GM12801 (cell line): ENCODE data around the gene WNK4.

ENCODE experiments used
- TF ChIP-seq, protein P1 (sequence below): IDR thresholded peaks from one replicate; pipeline ENCODE4 v1.5.1; 2011; ENCODE audit warnings: control low read depth; ENCODE audit not compliant: insufficient read length; ENCODE audit errors: extremely low read depth

WNK4 gene

DNA sequence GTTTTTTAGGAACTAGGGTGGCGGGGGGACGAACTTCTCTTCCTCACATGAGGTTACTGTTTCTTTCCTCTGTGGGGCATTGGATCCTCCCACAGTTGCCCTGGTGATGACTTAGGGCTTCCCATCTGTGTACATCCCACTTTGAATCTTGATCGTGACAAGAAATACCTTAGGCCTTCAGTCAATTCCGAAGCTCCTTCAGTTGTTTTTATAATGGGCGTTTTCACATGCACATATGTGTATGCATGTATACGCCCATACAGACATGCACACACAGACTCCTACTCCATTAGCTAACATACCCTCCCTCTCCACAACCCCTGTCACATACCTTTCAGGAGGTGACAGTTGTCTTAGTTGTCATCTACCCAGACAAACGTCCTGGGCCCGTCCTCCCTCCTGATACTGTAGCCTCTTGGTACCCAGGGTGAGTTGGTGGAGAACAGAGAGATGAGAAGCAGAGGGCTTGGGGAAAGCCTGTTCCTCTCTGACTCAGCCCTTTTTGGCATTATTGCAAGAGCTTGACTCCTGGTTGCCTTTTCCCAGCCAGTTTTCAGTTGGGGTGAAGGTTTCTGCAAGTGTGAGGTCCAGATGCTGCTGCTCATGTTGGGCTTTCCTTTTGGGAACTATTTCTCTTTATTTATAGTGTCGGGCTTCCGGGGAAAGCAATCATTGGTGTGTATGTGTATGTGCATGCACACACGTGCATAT is 61.7 kb downstream of the WNK4 start:
- TF ChIP-seq, protein P1, sequence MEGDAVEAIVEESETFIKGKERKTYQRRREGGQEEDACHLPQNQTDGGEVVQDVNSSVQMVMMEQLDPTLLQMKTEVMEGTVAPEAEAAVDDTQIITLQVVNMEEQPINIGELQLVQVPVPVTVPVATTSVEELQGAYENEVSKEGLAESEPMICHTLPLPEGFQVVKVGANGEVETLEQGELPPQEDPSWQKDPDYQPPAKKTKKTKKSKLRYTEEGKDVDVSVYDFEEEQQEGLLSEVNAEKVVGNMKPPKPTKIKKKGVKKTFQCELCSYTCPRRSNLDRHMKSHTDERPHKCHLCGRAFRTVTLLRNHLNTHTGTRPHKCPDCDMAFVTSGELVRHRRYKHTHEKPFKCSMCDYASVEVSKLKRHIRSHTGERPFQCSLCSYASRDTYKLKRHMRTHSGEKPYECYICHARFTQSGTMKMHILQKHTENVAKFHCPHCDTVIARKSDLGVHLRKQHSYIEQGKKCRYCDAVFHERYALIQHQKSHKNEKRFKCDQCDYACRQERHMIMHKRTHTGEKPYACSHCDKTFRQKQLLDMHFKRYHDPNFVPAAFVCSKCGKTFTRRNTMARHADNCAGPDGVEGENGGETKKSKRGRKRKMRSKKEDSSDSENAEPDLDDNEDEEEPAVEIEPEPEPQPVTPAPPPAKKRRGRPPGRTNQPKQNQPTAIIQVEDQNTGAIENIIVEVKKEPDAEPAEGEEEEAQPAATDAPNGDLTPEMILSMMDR: no peak

DNA sequence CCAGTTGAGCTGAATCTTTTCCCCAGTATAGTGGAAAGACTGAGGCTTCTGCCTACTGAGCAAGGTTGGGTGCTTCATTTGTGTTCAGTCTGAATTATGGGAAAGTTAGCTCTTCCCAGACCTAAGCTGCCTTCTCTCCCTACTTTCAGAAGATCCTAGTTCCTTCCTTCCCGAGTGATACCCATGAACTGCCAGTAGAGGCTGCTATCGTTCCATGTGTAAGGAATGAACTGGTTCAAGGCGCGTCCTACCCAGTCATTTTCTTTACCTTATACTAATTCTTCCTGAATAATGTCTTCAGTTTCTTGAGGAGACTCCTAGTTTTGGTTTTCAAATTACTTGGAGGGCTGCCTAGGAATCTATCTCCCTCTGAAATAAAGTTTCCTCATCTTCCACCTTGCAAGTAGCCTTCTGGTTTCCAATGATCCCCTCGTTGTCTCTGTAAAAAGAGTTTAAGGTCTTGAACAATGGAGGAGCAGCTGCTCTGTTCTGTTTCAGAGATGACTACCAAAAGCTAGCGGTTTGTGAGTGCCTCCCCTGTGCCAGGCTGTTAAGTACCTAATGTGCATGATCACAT is 63.0 kb downstream of the WNK4 start:
- TF ChIP-seq, protein P1: no peak

DNA sequence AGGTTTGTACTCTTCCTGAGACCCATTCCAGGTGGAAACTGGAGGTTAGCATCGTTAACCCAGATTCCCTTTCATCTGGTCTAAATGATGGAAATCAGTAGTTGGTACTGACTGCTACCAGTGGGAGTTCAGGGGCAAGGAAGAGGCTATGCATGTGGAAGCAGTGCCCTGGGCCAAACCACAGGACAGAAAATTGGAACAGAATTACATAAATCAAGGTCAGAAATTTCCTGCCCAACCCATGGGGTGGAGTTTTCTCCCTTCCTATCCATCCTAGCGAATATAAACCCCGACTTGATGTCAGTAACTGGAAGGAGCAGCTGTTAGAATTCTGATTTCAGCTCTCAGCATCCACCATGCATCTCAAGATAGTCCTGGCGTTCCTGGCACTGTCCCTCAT is 63.9 kb downstream of the WNK4 start, which contains the start of gene AOC2:
AOC2 (plus strand) TSS at position 310 of the 400 bp plus-strand sequence; CDS start at position 357, 47 bp downstream.
- TF ChIP-seq, protein P1: no peak

DNA sequence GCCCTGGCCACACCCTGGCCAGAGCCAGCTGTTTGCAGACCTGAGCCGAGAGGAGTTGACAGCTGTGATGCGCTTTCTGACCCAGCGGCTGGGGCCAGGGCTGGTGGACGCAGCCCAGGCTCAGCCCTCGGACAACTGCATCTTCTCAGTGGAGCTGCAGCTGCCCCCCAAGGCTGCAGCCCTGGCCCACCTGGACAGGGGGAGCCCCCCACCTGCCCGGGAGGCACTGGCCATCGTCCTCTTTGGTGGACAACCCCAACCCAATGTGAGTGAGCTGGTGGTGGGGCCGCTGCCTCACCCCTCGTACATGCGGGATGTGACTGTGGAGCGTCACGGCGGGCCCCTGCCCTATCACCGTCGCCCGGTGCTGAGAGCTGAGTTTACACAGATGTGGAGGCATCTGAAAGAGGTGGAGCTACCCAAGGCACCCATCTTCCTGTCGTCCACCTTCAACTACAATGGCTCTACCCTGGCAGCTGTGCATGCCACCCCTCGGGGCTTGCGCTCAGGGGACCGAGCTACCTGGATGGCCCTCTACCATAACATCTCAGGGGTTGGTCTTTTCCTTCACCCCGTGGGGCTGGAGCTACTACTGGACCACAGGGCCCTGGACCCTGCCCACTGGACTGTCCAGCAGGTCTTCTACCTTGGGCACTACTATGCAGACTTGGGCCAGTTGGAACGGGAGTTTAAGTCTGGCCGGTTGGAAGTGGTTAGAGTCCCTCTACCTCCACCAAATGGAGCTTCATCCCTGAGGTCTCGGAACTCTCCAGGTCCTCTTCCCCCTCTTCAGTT is 64.5 kb downstream of the WNK4 start:
- TF ChIP-seq, protein P1: no peak

DNA sequence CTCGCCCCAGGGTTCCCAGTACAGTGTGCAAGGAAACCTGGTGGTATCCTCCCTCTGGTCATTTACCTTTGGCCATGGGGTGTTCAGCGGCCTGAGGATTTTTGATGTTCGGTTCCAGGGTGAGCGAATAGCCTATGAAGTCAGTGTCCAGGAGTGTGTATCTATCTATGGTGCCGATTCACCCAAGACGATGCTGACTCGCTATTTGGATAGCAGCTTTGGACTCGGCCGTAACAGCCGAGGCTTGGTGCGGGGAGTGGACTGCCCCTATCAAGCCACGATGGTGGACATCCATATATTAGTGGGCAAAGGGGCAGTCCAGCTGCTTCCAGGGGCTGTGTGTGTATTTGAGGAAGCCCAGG is 65.1 kb downstream of the WNK4 start:
- TF ChIP-seq, protein P1: no peak

DNA sequence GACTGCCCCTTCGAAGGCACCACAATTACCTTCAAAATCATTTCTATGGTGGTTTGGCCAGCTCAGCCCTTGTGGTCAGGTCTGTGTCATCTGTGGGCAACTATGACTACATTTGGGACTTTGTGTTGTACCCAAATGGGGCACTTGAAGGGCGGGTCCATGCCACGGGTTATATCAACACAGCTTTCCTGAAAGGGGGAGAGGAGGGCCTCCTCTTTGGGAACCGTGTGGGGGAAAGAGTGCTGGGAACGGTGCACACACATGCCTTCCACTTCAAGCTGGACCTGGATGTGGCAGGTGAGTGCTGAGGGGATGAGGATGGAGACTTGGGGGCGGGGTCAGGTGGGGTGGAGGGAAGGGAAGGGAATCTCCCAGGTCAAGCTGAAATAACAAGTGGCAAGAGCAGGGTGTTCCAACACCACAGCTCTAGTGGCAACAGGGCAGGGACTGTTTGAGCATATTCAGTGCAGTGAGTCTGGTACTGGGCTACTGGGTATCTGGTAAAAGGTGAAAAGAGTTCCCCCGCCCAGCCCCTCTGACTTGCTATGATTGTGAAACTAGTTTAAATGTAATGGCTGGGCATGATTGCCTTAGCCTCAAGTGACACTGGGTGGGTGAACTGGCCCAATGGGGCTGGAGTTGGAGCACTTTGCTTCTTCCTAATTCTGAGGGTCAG is 65.6 kb downstream of the WNK4 start:
- TF ChIP-seq, protein P1: no peak
